Caki2 (cell line): Measurements from ENCODE around the gene MAN1B1. TPM values are rescaled to one million over a fixed set of nuclear protein-coding genes. Genes with fewer than 3 reads are reported as not detected.

ENCODE experiments used
- DNase-seq: peaks from one replicate; pipeline ENCODE4 v3.0.0-alpha.2; 2015; ENCODE audit warnings: low read depth
- in situ Hi-C: cut with HindIII; loops from 2 replicates; pipeline ENCODE4 v1.10.0; 2016; ENCODE audit warnings: low sequenced_read_pairs, low pct_unique_long_range_greater_than_20kb, mixed read lengths
- total RNA-seq: library from RNA; depleted of rRNA; stranded (reverse); fragments of >200 nt; shearing (Covaris generic); gene quantifications from 2 replicates; pipeline ENCODE4 v1.2.3, GENCODE V29; 2014; ENCODE audit warnings: low replicate concordance

MAN1B1 gene
- total RNA-seq, 1 experiment from 2014 or later = 79.4 TPM

DNA sequence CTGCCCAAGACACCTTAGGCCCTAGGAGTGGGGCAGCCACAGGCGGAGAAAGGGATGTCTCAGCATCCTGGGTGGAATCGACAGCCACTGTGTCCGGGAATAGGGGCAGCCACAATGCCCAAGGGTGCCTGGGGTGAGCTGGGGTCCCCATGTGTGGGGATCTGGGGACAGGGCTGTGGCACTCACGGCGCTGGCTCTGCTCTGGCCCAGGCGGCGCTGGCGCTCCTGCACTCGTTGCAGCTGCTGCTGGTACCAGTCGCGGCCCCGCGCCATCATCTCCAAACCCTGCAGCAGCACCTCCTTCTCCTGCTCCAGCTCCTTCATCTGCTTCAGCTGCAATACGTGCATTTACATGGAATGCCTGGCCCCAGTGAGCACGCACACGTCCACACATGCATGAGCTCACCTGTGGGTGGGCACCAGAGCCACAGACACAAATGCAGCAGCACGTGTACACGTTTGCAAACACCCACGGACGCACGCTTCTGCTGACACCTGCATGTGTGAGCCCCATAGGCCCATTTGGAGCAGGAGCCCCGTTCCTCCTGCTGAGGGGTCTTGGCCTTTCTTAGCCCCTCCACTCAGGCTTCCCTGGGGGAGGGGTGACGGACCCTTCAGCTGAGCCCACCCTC lies 21.3 kb upstream of the MAN1B1 start:
- DNase-seq = no peak
- in situ Hi-C loops = no loop called here

DNA sequence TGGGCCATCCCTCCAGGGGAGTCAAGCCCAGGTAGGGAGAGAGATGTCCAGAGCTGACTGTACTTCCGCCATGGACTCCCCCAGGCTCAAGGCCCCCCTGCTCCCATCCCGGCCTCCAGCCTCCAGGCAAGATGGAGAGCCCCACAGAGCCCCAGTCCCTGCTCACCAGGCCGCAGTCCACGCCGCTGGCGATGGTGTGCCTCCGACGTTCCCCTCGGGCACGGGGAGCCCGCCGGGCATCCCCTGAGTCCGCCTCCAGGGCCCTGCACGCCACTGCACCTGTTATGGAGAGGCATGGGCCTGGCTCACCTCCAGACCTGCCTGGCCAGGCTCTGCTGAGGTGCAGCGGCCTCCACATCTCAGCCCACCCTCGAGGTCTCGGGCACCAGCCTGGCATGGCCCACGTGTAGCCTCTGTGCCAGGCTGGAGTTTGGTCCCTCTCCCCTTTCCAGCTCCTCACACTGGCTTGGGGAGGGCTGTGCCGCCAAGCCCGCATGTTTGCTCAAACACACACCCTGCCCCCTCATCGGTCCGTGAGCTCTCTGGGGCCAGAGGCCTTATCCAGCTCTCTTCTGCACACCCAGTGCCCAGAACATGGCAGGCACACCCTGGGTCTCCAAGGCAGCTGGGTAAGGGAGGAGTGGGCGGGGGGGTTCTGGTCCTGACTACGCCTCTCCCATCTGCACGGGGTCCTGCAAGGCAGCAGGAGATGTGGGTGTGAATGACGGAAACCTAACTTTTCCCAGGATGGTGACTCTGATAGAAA lies 20.5 kb upstream of the MAN1B1 start:
- in situ Hi-C loops = no loop called here
- DNase-seq = no peak

DNA sequence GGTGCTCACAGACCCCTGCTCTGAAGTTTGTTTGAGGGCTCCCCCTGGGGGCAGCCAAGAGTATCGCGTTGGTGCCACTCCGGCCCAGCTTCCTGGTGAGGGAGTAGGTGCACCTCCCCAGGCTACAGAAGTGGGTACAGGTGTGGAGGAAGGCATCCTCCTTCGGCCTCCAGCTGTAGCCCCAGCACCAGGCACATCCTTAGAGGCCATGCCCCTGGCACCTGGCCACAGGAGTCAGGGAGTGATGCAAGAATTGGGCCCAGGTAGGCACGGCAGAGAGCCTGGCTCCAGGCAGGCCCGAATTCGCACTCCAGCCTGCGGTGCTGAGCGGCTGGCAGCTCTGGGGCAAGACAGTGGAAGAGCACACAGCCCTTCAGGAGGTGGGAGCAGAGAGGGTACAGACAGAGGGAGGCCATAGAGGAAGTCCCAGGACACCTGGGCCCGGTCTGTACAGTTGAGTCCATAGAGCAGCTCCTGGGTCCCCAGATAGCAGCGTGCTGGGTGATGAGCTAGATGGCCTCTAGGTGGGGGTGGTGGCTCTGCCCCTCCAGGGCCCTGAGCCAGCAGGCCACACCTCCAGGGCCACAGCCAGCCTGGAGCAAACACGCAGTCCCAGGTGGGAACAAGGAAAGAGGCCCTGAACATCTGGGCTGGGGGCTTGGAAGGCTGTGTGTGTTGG lies 18.8 kb upstream of the MAN1B1 start:
- peak; percentile 72 for DNase-seq
- in situ Hi-C loops = no loop called here

DNA sequence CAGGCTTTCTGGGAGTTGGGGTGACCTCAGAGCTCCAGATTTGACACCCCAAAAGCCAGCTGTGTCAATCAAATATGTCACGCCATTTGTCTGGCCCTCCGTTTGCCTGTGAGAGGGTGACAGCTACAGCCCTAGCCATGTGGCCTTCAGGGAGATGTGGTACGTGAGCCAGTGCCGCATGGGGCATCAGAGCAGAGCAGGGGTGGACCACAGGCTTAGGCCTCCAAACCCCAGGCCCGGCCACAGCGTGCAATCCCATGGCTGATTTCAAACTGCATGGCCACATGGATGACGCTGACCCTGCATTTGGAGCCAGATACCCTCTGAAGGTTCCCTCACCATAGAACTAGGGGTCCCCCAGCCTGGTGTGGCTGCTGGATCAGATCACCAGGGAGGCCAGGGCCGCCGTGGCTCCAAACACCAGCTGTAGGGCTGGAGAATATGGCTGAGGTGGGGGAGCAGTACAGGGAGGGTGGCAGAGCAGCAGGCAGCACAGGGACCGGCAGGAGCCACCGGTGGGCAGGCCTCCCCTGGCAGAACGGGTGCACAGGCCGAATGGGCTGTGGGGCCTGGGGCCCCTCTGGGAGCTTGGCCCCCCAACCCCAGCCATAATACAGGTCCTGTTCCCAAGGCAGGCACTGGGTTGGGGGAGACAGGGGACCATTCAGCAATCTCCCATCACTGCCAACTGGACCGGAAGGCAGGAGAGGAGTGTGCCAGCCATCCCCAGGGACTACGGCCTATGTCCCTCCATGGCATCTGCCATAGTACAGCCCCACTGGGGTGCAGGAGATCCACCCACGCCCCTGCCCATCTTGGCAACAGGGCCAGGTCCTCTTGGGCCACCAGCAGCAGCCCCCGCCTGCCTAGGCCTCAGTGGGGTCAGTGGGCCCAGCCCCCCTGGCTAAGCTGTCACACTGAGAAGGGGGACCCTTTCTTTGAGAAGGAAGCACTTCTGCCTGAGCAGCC lies 18.0 kb upstream of the MAN1B1 start:
- in situ Hi-C loops = no loop called here
- DNase-seq = no peak

DNA sequence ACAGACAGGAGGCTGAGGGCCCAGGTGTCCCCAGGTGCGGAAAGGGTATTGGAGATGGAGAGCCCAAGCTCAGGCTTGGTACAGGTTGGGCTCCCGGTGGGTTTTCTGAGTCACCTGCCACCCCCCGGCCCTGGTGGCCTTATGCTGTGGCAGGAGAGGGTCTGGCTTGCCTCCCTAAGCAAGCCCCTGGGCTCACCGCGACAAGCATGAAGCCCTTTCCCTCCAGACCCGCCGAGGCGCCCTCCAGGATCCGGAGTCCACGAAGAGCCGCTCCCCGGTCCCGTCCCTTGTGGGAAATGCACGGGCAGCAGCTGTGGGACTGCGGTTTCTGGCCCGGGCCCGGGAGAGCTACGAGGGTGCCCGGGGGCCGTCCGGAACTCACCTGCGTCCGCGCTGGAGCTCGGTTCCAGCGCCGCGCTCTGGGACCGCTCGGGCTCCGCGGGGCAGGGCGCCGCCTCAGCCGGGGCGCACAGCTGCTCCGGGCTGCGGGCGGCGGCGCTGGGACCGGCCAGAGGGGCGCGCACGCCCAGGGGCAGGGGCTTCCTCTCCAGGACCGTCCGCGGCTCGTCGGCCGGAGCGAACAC lies 17.2 kb upstream of the MAN1B1 start:
- DNase-seq = no peak
- in situ Hi-C loops = no loop called here

DNA sequence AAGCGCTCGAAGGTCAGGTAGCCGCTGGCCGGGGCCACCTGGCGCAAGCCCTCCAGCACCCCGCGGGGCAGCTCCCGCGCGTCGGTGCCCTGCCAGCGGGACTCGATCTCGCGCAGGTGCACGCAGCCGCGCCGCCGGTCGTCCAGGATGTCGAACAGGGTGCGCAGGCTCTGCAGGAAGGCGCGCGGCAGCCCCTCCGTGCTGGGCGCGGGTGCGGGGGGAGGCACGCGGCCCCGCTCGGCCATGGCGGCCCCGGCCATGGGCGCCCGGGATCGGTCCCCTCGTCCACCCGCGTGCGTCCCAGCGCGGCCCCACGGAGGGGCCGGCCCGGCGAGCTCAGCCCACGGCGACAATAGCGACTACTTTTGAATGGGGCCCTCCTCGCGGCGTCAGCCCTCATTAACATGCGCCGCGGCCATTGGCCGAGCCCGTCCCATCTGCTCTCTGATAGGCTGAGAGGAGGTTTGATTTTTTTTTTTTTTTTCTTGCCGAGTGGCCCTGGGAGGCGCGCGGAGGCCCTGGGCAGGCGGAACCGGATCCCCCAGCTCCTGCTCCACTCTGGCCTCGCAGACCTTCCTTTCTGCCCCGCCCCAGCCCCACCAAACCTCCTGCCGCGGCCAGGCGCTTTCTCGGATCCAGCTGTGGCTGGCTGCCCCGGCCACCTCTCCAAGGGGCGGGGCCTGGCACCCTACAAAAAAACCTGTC lies 16.4 kb upstream of the MAN1B1 start, which contains the start of gene SAPCD2:
SAPCD2 (minus strand) TSS at position 357 of the 705 bp plus-strand sequence; CDS start at position 260, 97 bp downstream.
- DNase-seq = peak; percentile 96
- in situ Hi-C loops = no loop called here

DNA sequence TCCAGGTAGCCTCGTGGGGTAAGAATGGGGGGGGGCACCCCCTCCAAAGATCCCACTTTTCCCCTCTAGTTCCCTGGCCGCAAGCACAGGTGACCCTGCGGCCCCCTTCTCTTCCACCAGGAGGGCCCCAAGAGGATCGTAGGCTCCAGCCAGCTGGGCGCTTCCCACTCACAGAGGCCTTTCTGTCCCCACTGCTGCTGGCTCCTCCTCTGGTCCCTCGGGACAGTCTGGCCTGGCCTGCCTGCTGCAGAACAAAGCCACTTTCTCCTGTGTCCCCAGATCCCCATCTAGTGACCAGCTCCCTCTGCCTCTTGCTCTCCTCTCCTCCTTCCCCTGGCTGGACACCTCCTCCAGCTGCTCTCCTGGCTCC lies 15.9 kb upstream of the MAN1B1 start:
- in situ Hi-C loops = no loop called here
- no peak for DNase-seq

DNA sequence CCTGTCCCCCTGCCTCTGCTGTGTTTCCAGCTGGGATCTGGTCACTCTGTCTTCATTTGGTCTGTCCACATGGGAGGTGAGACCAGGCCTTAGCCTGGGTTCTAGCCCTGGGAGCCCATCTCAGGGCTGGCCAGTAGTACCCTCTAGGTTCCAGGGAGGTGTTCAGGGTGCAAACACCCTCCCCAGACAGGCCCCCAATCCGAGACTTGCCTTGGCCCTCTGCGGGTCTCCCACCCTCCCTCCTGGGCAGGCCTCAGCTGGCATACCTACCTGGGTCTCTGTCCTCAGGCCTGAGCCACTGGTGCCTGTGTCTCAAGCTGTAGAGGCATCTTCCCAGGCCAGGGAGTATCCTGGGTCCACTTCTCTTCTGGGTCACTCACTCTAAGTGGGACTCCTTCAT lies 15.5 kb upstream of the MAN1B1 start:
- no peak for DNase-seq
- in situ Hi-C loops = no loop called here

DNA sequence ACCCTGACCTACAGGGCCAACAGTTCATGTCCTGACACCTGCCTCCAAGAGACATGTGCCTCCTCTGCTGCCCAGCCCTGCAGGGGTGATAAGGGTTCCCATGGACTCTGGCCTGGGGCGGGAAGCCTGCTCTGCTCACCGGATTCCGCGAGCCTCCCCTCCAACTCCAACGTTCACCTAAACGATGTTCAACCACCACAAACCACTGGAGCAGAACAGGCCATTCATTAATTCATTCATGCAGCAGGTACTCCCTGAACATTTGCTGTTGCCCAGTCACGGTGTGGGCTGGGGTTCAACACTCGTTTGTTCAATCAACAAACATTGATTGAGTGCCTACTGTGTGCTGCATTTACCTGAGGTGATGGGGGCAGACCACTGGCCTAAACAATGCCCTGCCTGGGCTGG lies 12.8 kb upstream of the MAN1B1 start:
- DNase-seq = no peak
- in situ Hi-C loops = no loop called here

DNA sequence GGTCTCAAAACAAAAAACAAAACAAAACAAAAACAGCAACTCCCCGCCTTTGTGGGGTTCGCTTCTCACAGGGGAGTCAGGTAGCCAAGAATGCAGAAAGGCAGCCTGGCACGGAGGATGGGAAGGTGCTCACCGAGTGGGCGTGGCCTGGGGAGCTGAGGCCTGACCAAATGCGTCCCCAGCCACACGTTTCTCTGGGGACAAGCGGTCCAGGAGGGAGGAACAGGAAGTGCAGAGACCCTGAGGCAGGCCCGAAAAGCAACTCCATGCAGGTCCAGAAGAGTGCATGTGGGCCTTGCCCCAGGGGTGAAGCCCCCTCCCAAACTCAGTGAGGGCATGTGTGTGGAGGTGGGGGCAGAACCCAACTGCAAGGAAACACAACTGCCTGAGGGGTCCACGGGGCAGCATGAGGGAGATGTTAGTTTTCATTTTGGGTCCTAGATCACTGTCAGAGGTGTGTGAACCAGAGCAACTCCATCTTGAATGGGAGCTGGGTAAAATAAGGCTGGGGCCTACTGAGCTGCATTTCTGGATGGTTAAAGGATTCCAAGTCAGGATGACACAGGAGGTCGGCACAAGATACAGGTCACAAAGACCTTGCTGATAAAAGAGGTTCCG lies 12.0 kb upstream of the MAN1B1 start:
- in situ Hi-C loops = no loop called here
- DNase-seq = no peak

DNA sequence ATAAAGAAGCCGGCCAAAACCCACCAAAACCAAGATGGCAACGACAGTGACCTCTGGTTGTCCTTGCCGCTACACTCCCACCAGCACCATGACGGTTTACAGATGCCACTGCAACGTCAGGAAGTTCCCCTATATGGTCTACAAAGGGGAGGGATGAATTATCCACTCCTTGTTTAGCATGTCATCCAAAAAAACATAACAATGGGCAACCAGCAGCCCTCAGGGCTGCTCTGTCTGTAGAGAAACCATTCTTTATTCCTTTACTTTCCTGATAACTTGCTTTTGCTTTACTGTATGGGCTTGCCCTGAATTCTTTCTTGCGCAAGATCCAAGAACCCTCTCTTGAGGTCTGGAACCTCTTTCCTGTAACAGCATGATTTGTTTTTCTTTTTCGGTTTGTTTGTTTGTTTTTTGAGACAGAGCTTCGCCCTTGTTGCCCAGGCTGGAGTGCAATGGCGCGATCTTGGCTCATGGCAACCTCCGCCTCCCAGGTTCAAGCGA lies 11.5 kb upstream of the MAN1B1 start:
- no peak for DNase-seq
- in situ Hi-C loops = no loop called here

DNA sequence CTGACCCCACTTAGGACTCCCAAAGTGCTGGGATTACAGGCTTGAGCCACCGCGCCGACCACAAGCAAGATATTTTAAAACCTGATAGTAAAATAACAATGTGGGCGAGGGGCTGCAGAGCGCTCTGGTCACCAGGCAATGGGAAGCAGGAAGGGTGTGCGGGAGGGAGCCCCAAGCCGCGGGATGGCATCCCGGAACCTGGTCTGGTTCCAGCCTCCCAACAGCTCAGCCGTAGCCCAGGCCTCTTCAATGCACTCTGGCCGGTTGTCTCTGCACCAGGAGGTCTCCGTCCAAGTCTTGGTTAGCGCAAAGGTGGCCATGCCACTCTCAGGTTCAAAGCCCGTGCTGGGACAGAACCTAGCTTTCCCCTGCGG lies 10.2 kb upstream of the MAN1B1 start:
- DNase-seq = no peak
- in situ Hi-C loops = no loop called here

DNA sequence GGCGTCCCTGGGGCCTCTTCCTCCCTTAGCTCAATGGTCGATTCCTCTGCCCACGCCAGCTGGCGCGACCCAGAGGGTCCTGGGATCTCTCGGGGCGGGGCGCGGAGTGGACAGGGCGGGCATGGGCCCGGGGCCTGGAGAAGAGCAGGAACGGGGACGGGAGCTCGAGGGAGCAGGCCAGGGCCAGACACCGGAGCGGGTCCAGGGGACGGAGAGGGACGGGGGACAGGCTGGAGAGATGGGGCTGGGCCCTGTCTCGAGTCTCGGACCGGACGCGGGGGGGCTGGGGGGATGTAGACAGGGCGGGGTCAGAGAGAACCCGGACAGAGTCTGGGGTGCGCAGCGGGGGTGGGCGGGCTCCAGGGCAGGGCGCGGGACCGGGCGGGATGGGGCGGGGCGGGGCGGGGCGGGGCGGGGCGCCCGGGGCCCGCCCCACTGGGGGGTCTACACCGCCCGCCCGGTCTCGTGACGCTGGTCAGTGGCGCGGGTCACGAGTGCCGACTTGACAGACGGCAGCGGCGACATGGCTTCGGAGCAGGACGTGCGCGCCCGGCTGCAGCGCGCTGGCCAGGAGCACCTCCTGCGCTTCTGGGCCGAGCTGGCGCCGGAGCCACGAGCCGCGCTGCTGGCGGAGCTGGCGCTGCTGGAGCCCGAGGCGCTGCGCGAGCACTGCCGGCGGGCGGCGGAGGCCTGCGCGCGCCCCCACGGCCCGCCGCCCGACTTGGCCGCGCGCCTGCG lies 9.6 kb upstream of the MAN1B1 start, which contains the start of gene UAP1L1:
UAP1L1 (plus strand) TSS at position 508 of the 738 bp plus-strand sequence; CDS start at position 524, 16 bp downstream.
- in situ Hi-C loops = no loop called here
- DNase-seq = no peak

DNA sequence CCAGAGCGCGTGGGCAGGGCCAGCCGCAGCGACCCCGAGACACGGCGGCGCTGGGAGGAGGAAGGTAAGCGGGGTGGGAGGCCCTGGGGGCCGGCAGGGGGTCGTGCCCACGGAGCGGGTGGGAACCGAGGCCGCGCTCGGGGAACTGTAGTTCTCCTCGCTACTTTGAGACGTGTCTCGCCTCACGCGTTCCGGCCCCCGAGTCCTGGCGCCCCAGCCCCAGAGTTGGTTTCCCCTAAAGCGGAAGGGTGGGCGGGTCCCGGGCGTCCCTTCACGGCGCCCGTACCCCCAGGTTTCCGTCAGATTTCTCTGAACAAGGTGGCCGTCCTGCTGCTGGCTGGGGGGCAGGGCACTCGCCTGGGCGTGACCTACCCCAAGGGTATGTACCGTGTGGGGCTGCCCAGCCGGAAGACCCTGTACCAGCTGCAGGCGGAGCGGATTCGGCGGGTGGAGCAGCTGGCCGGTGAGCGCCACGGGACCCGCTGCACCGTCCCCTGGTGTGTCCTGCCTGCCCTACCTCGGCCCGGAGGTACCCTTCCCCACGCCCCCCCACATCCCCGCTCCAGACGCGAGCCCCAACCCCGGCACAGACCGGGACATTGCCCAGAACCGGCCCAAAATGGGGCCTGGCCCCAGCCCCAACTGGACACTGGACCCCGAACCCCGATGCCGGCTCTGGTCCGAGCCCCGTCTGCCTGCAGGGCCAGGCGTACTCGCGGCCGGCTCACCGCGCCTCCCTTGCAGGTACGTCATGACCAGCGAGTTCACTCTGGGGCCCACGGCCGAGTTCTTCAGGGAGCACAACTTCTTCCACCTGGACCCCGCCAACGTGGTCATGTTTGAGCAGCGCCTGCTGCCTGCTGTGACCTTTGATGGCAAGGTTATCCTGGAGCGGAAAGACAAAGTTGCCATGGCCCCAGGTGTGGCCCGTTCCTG lies 8.8 kb upstream of the MAN1B1 start:
- no peak for DNase-seq
- in situ Hi-C loops = no loop called here

DNA sequence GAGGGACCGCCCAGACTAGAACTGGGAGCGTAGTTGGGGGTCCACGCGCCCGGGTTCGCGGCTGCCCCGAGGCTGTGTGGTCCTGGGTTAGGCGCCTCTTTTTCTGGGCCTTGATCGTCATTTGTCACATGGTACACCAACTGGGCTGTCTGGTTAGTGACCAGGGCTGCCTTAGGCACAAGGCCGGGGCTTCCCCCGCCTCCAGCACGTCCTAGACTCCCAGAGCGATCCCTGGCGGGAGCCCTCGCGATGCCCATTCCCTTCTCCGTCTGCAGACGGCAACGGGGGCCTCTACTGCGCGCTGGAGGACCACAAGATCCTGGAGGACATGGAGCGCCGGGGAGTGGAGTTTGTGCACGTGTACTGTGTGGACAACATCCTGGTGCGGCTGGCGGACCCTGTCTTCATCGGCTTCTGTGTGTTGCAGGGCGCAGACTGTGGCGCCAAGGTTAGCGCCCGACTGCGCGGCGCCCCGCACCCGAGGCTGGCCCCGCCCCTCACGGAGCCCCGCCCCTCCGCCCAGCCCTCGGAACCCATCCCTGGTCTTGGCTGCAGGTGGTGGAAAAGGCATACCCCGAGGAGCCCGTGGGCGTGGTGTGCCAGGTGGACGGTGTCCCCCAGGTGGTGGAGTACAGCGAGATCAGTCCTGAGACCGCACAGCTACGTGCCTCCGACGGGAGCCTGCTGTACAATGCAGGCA lies 7.9 kb upstream of the MAN1B1 start:
- in situ Hi-C loops = no loop called here
- DNase-seq = no peak
